ENCODE data around the gene STON1.
"Not testable (repeated sequence)": the region's sequence is repeated elsewhere in the genome, so short reads cannot be mapped to it uniquely, and the experiment has no call there.

The STON1 gene

GRCh38 chr2:48569433-48569832 is 39.5 kb downstream of the STON1 start:
- DNase-seq (ENCODE audit: low read depth in 2 of 2): no peak

- no peak for DNase-seq (ENCODE audit: low read depth in 2 of 2)
These were observed 42.9 kb downstream of the STON1 start for GRCh38 chr2:48572816-48573215.

- no peak for DNase-seq (ENCODE audit: low read depth in 2 of 2)
These were observed 44.7 kb downstream of the STON1 start for GRCh38 chr2:48574353-48575287.

GRCh38 chr2:48578313-48578712 is 48.4 kb downstream of the STON1 start:
- DNase-seq (ENCODE audit: low read depth in 2 of 2): no peak

- DNase-seq (ENCODE audit: low read depth in 2 of 2): no peak
These were observed 54.0 kb downstream of the STON1 start for GRCh38 chr2:48583961-48584360.

GRCh38 chr2:48584551-48584950 is 54.6 kb downstream of the STON1 start:
- DNase-seq (ENCODE audit: low read depth in 2 of 2): no peak

GRCh38 chr2:48586433-48586832 is 56.5 kb downstream of the STON1 start:
- DNase-seq (ENCODE audit: low read depth in 2 of 2): no peak

- DNase-seq (ENCODE audit: low read depth in 2 of 2): no peak
These were observed 57.6 kb downstream of the STON1 start for GRCh38 chr2:48587560-48587959.

GRCh38 chr2:48587961-48588360 is 58.0 kb downstream of the STON1 start:
- no peak for DNase-seq (ENCODE audit: low read depth in 2 of 2)

GRCh38 chr2:48588745-48589144 is 58.8 kb downstream of the STON1 start:
- no peak for DNase-seq (ENCODE audit: low read depth in 2 of 2)

- DNase-seq (ENCODE audit: low read depth in 2 of 2): no peak
These were observed 59.3 kb downstream of the STON1 start for GRCh38 chr2:48589170-48589767.

- no peak for DNase-seq (ENCODE audit: low read depth in 2 of 2)
These were observed 60.1 kb downstream of the STON1 start for GRCh38 chr2:48590017-48590416.

- DNase-seq (ENCODE audit: low read depth in 2 of 2): no peak
These were observed 62.1 kb downstream of the STON1 start for GRCh38 chr2:48592067-48592466.

- not testable (repeated sequence) for DNase-seq (ENCODE audit: low read depth in 2 of 2)
These were observed 66.8 kb downstream of the STON1 start for GRCh38 chr2:48596751-48597150.

GRCh38 chr2:48597492-48597891 is 67.5 kb downstream of the STON1 start:
- no peak for DNase-seq (ENCODE audit: low read depth in 2 of 2)

- no peak for DNase-seq (ENCODE audit: low read depth in 2 of 2)
These were observed 70.4 kb downstream of the STON1 start for GRCh38 chr2:48600204-48600813.

GRCh38 chr2:48600917-48601316 is 71.0 kb downstream of the STON1 start:
- DNase-seq (ENCODE audit: low read depth in 2 of 2): no peak

- no peak for DNase-seq (ENCODE audit: low read depth in 2 of 2)
These were observed 71.4 kb downstream of the STON1 start for GRCh38 chr2:48601349-48601748.

GRCh38 chr2:48605482-48606175 is 75.7 kb downstream of the STON1 start:
- DNase-seq (ENCODE audit: low read depth in 2 of 2): no peak

GRCh38 chr2:48607307-48608014 is 77.5 kb downstream of the STON1 start:
- DNase-seq (ENCODE audit: low read depth in 2 of 2): no peak

- DNase-seq (ENCODE audit: low read depth in 2 of 2): no peak
These were observed 83.3 kb downstream of the STON1 start for GRCh38 chr2:48613211-48613610.

GRCh38 chr2:48614581-48614980 is 84.6 kb downstream of the STON1 start:
- not testable (repeated sequence) for DNase-seq (ENCODE audit: low read depth in 2 of 2)

All from activated CD8-positive, alpha-beta memory T cell treated with anti-CD3 and anti-CD28 coated beads for 4 hours (primary cell).